Measurements from ENCODE around the gene FRMPD4.

- no peak for TF ChIP-seq FOXA1 (IDR thresholded peaks at IDR 0.05)
- no peak for TF ChIP-seq ZNF384 (IDR thresholded peaks at IDR 0.05)
- TF ChIP-seq CTBP1 (IDR thresholded peaks at IDR 0.05; ENCODE audit: borderline replicate concordance) = no peak
- no peak for TF ChIP-seq NFRKB (IDR thresholded peaks at IDR 0.05)
- no peak for TF ChIP-seq SP1 (IDR thresholded peaks at IDR 0.05)
- TF ChIP-seq ELF4 (IDR thresholded peaks at IDR 0.05) = no peak
- no peak for TF ChIP-seq FOXK2 (IDR thresholded peaks at IDR 0.05)
- TF ChIP-seq FOXM1 (IDR thresholded peaks at IDR 0.05; ENCODE audit: borderline replicate concordance) = no peak
- no peak for TF ChIP-seq BHLHE40 (IDR thresholded peaks at IDR 0.05; ENCODE audit: borderline replicate concordance)
- TF ChIP-seq TARDBP (IDR thresholded peaks at IDR 0.05) = no peak
- TF ChIP-seq ARNT (IDR thresholded peaks at IDR 0.05) = no peak
Measured at GRCh38 chrX:12137951-12138360, 317 bp upstream of the FRMPD4 start.

All from HEK293T (cell line).